ENCODE measurements around the gene SERTM2. TPM values are rescaled to one million over a fixed set of nuclear protein-coding genes. Genes with fewer than 3 reads are reported as not detected.

SERTM2 gene
- 2.1 and 2.3 TPM in 2 replicates for total RNA-seq

GRCh38 chrX:111511477-111511876 lies at the start of gene SERTM2:
Gene SERTM2 (plus strand): TSS chrX:111511645. CDS start chrX:111518858, 7,213 bp downstream.

Other genes starting within 250 kb of the SERTM2 start
- not detected in 2 replicates for gene CAPN6, start 241.2 kb upstream of the SERTM2 start, total RNA-seq
- not detected in 2 replicates for gene DCX, start 99.5 kb upstream of the SERTM2 start, total RNA-seq
- 32.8 and 35.4 TPM in 2 replicates for gene ALG13, start 169.5 kb downstream of the SERTM2 start, total RNA-seq

All from smooth muscle cell of bladder (primary cell).